Activated CD4-positive, alpha-beta memory T cell treated with anti-CD3 and anti-CD28 coated beads, Interleukin-2, amount 10 ng/mL, durations not matched to agents 7 days and 5 days (primary cell): ENCODE data around the gene ZMYND8. TPM values are rescaled to one million over a fixed set of nuclear protein-coding genes. Genes with fewer than 3 reads are reported as not detected.
A peak's percentile ranks its signal among the peaks of the same experiment; 100 is the strongest.

ENCODE experiments used
- CTCF ChIA-PET: fragments of 350-600 bp; sonication (Branson Sonifier 250); formaldehyde crosslinking; loops from one replicate; lab custom pipeline; 2021; ENCODE audit warnings: antibody characterized with exemption, inconsistent platforms; lab: Charles Lee
- POLR2A ChIA-PET: fragments of 350-600 bp; sonication (Branson Sonifier 250); formaldehyde crosslinking; loops from one replicate; lab custom pipeline; 2021; ENCODE audit warnings: antibody characterized with exemption; lab: Charles Lee
- DNase-seq: peaks from one replicate; pipeline ENCODE4 v3.0.0-alpha.2; 2020
- H3K27ac Mint-ChIP-seq: one replicate; pipeline ENCODE4 v1.8.0; 2021; ENCODE audit warnings: mild to moderate bottlenecking, mixed read lengths
- H3K27me3 Mint-ChIP-seq: one replicate; pipeline ENCODE4 v1.8.0; 2021; ENCODE audit warnings: mixed read lengths
- H3K36me3 Mint-ChIP-seq: one replicate; pipeline ENCODE4 v1.8.0; 2021; ENCODE audit warnings: low read depth, mixed read lengths
- H3K4me1 Mint-ChIP-seq: one replicate; pipeline ENCODE4 v1.8.0; 2021; ENCODE audit warnings: mixed read lengths
- H3K4me3 Mint-ChIP-seq: one replicate; pipeline ENCODE4 v1.8.0; 2021; ENCODE audit warnings: mild to moderate bottlenecking, mixed read lengths
- H3K9me3 Mint-ChIP-seq: one replicate; pipeline ENCODE4 v1.8.0; 2021; ENCODE audit warnings: mixed read lengths
- total RNA-seq, 2 experiments: library from RNA; stranded (reverse); gene quantifications; one replicate each; pipeline ENCODE4 v1.2.3, GENCODE V29; 2021

Gene ZMYND8
- total RNA-seq, 2 experiments from 2014 or later, result 37.8 to 44.2 TPM

GRCh38 chr20:47222468-47223119 is 133.9 kb downstream of the ZMYND8 start:
- Mint-ChIP-seq H3K9me3 (no peaks in the 10 kb centered on the region), H3K4me1 (peaks cover 16% of the 10 kb centered on the region), H3K27me3 (no peaks in the 10 kb centered on the region), H3K27ac (no peak overlapping the region), H3K36me3 (peaks cover 70% of the 10 kb centered on the region), H3K4me3 (no peak overlapping the region)
- no peak for DNase-seq
- CTCF ChIA-PET, result interaction anchor here (1.2 to 5.0 kb wide), 2 partner anchors 48 to 161 kb away, joined by 3 to 35 read pairs; no protein-coding TSS in a partner anchor
- POLR2A ChIA-PET, result interaction anchor here (0.6 kb wide), 1 partner anchor 14 kb away, joined by 3 read pairs; no protein-coding TSS in a partner anchor

GRCh38 chr20:47221036-47221625 is 135.4 kb downstream of the ZMYND8 start:
- Mint-ChIP-seq H3K27ac (peak overlapping the region; percentile 35), H3K9me3 (no peaks in the 10 kb centered on the region), H3K4me1 (peaks cover 13% of the 10 kb centered on the region), H3K36me3 (peaks cover 69% of the 10 kb centered on the region), H3K27me3 (no peaks in the 10 kb centered on the region), H3K4me3 (no peak overlapping the region)
- POLR2A ChIA-PET, result interaction anchor here (1.4 kb wide), 1 partner anchor 159 kb away, joined by 3 read pairs; no protein-coding TSS in a partner anchor
- no peak for DNase-seq
- CTCF ChIA-PET, result interaction anchor here (1.2 to 5.0 kb wide), 2 partner anchors 26 to 162 kb away, joined by 3 to 35 read pairs; no protein-coding TSS in a partner anchor

- ChIA-PET POLR2A (interaction anchor here (1.4 kb wide), 1 partner anchor 160 kb away, joined by 3 read pairs; no protein-coding TSS in a partner anchor), CTCF (interaction anchor here (0.6 to 5.0 kb wide), 5 partner anchors 10 to 164 kb away, joined by 3 to 35 read pairs (median 3); no protein-coding TSS in a partner anchor)
- Mint-ChIP-seq H3K36me3 (peaks cover 71% of the 10 kb centered on the region), H3K4me1 (peaks cover 13% of the 10 kb centered on the region), H3K9me3 (no peaks in the 10 kb centered on the region), H3K27me3 (no peaks in the 10 kb centered on the region), H3K4me3 (no peak overlapping the region), H3K27ac (no peak overlapping the region)
- DNase-seq, result peak; percentile 50
Measured at GRCh38 chr20:47220161-47220582, 136.3 kb downstream of the ZMYND8 start.

- ChIA-PET POLR2A (no interaction called here), CTCF (interaction anchor here (0.5 to 1.3 kb wide), 4 partner anchors 22 to 383 kb away, joined by 4 to 6 read pairs (median 4); no protein-coding TSS in a partner anchor)
- Mint-ChIP-seq H3K27ac (no peak overlapping the region), H3K9me3 (no peaks in the 10 kb centered on the region), H3K36me3 (peaks cover 56% of the 10 kb centered on the region), H3K4me3 (no peak overlapping the region), H3K4me1 (peaks cover 11% of the 10 kb centered on the region), H3K27me3 (no peaks in the 10 kb centered on the region)
- no peak for DNase-seq
Measured at GRCh38 chr20:47217482-47218446, 138.7 kb downstream of the ZMYND8 start.

GRCh38 chr20:47216819-47217410 is 139.6 kb downstream of the ZMYND8 start:
- H3K27me3 Mint-ChIP-seq, result no peaks in the 10 kb centered on the region
- POLR2A ChIA-PET, result no interaction called here
- no peak overlapping the region for H3K4me3 Mint-ChIP-seq
- H3K27ac Mint-ChIP-seq, result no peak overlapping the region
- H3K9me3 Mint-ChIP-seq, result no peaks in the 10 kb centered on the region
- peaks cover 4% of the 10 kb centered on the region for H3K4me1 Mint-ChIP-seq
- DNase-seq, result no peak
- H3K36me3 Mint-ChIP-seq, result peaks cover 49% of the 10 kb centered on the region
- CTCF ChIA-PET, result interaction anchor here (0.9 to 1.3 kb wide), 2 partner anchors 21 to 167 kb away, joined by 5 to 6 read pairs; no protein-coding TSS in a partner anchor

- ChIA-PET POLR2A (no interaction called here), CTCF (interaction anchor here (0.7 to 4.0 kb wide), 3 partner anchors 19 to 168 kb away, joined by 4 to 16 read pairs (median 4); no protein-coding TSS in a partner anchor)
- no peak for DNase-seq
- Mint-ChIP-seq H3K27me3 (no peaks in the 10 kb centered on the region), H3K36me3 (peaks cover 40% of the 10 kb centered on the region), H3K27ac (no peak overlapping the region), H3K4me1 (no peaks in the 10 kb centered on the region), H3K4me3 (no peak overlapping the region), H3K9me3 (no peaks in the 10 kb centered on the region)
Measured at GRCh38 chr20:47215653-47216397, 140.7 kb downstream of the ZMYND8 start.

- Mint-ChIP-seq H3K4me3 (no peak overlapping the region), H3K4me1 (no peaks in the 10 kb centered on the region), H3K27ac (no peak overlapping the region), H3K9me3 (no peaks in the 10 kb centered on the region), H3K36me3 (peaks cover 34% of the 10 kb centered on the region), H3K27me3 (no peaks in the 10 kb centered on the region)
- CTCF ChIA-PET, result interaction anchor here (4.0 kb wide), 1 partner anchor 170 kb away, joined by 16 read pairs; no protein-coding TSS in a partner anchor
- no peak for DNase-seq
- POLR2A ChIA-PET, result interaction anchor here (1.5 kb wide), 1 partner anchor 15 kb away, joined by 3 read pairs; no protein-coding TSS in a partner anchor
Measured at GRCh38 chr20:47213966-47214365, 142.5 kb downstream of the ZMYND8 start.

GRCh38 chr20:47212606-47213207 is 143.8 kb downstream of the ZMYND8 start:
- ChIA-PET CTCF (interaction anchor here (4.0 kb wide), 1 partner anchor 171 kb away, joined by 16 read pairs; no protein-coding TSS in a partner anchor), POLR2A (interaction anchor here (1.5 kb wide), 1 partner anchor 13 kb away, joined by 3 read pairs; no protein-coding TSS in a partner anchor)
- DNase-seq, result no peak
- no peaks in the 10 kb centered on the region for H3K4me1 Mint-ChIP-seq
- peaks cover 23% of the 10 kb centered on the region for H3K36me3 Mint-ChIP-seq
- no peaks in the 10 kb centered on the region for H3K9me3 Mint-ChIP-seq
- H3K4me3 Mint-ChIP-seq, result no peak overlapping the region
- no peak overlapping the region for H3K27ac Mint-ChIP-seq
- H3K27me3 Mint-ChIP-seq, result no peaks in the 10 kb centered on the region

GRCh38 chr20:47211036-47211435 is 145.5 kb downstream of the ZMYND8 start:
- no peak overlapping the region for H3K4me3 Mint-ChIP-seq
- ChIA-PET CTCF (interaction anchor here (0.9 kb wide), 1 partner anchor 17 kb away, joined by 3 read pairs; no protein-coding TSS in a partner anchor), POLR2A (no interaction called here)
- no peaks in the 10 kb centered on the region for H3K4me1 Mint-ChIP-seq
- no peak overlapping the region for H3K27ac Mint-ChIP-seq
- no peak for DNase-seq
- H3K27me3 Mint-ChIP-seq, result no peaks in the 10 kb centered on the region
- H3K9me3 Mint-ChIP-seq, result no peaks in the 10 kb centered on the region
- H3K36me3 Mint-ChIP-seq, result peaks cover 14% of the 10 kb centered on the region

- no peaks in the 10 kb centered on the region for H3K27me3 Mint-ChIP-seq
- H3K27ac Mint-ChIP-seq, result no peak overlapping the region
- no peak overlapping the region for H3K4me3 Mint-ChIP-seq
- ChIA-PET CTCF (no interaction called here), POLR2A (no interaction called here)
- peaks cover 9% of the 10 kb centered on the region for H3K36me3 Mint-ChIP-seq
- DNase-seq, result no peak
- H3K4me1 Mint-ChIP-seq, result no peaks in the 10 kb centered on the region
- no peaks in the 10 kb centered on the region for H3K9me3 Mint-ChIP-seq
Measured at GRCh38 chr20:47210470-47210869, 146.0 kb downstream of the ZMYND8 start.

- no peaks in the 10 kb centered on the region for H3K27me3 Mint-ChIP-seq
- peaks cover 9% of the 10 kb centered on the region for H3K36me3 Mint-ChIP-seq
- H3K9me3 Mint-ChIP-seq, result no peaks in the 10 kb centered on the region
- H3K27ac Mint-ChIP-seq, result no peak overlapping the region
- H3K4me3 Mint-ChIP-seq, result no peak overlapping the region
- DNase-seq, result no peak
- no peaks in the 10 kb centered on the region for H3K4me1 Mint-ChIP-seq
- ChIA-PET POLR2A (no interaction called here), CTCF (no interaction called here)
Measured at GRCh38 chr20:47209982-47210381, 146.5 kb downstream of the ZMYND8 start.
